PC-9 (cell line): ENCODE measurements around the gene LIPC.

Source experiments
- CTCF ChIP-seq: fragments of 200-600 bp; sonication (generic); conservative IDR thresholded peaks from 2 replicates; pipeline ENCODE4 v1.6.1; 2017; ENCODE audit warnings: mixed run types, antibody characterized with exemption, mild to moderate bottlenecking, moderate library complexity
- EZH2 ChIP-seq: fragments of 200-600 bp; sonication (generic); IDR thresholded peaks from 2 replicates; pipeline ENCODE4 v1.8.0; 2017; ENCODE audit warnings: antibody characterized with exemption, low read depth

DNA sequence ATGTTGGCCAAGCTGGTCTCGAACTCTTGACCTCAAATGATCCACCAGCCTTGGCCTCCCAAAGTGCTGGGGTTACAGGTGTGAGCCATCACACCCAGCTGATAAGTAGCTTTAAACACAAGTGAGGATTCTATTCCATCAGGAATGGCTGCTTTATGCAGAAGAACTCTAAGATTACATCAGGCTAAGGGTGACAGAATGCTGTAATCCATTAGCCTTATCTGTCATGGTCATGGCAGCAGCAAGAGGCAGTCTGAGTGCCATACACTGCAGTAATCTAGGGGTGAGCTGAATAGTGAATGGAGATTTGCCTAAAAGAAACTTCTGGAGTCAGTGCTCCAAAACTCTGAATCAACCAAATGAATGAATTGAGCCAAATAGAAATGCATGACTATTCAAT, 39.6 kb downstream of the LIPC start:
- no peak for TF ChIP-seq CTCF
- TF ChIP-seq EZH2, result no peak
